Activated B cell treated with CpG ODN at 0.5 μM for 24 hours (primary cell): Measurements from ENCODE around the gene PDGFRB. TPM values are rescaled to one million over a fixed set of nuclear protein-coding genes. Genes with fewer than 3 reads are reported as not detected.

Source experiments
- ATAC-seq: fragments of 200-7000 bp; cut with Tn5 transposase; one replicate; pipeline ENCODE4 v1.10.0; 2021; ENCODE audit warnings: low read depth, mild to moderate bottlenecking, moderate library complexity
- CTCF ChIA-PET: fragments of 350-600 bp; sonication (Branson Sonifier 250); formaldehyde crosslinking; loops from one replicate; lab custom pipeline; 2021; ENCODE audit warnings: antibody characterized with exemption; lab: Charles Lee
- POLR2A ChIA-PET: fragments of 350-600 bp; sonication (Branson Sonifier 250); formaldehyde crosslinking; loops from one replicate; lab custom pipeline; 2021; ENCODE audit warnings: antibody characterized with exemption; lab: Charles Lee
- DNase-seq: peaks from one replicate; pipeline ENCODE4 v3.0.0; 2022
- H3K27ac Mint-ChIP-seq: one replicate; pipeline ENCODE4 v1.8.0; 2020; ENCODE audit warnings: mixed read lengths
- H3K27me3 Mint-ChIP-seq: one replicate; pipeline ENCODE4 v1.8.0; 2021; ENCODE audit warnings: mixed read lengths
- H3K36me3 Mint-ChIP-seq: one replicate; pipeline ENCODE4 v1.8.0; 2021; ENCODE audit warnings: low read depth, mixed read lengths
- H3K4me1 Mint-ChIP-seq: one replicate; pipeline ENCODE4 v1.8.0; 2021; ENCODE audit warnings: mixed read lengths
- H3K4me3 Mint-ChIP-seq: one replicate; pipeline ENCODE4 v1.8.0; 2020; ENCODE audit warnings: mild to moderate bottlenecking, mixed read lengths
- H3K9me3 Mint-ChIP-seq: one replicate; pipeline ENCODE4 v1.8.0; 2020; ENCODE audit warnings: mixed read lengths
- CTCF ChIP-seq: fragments of 200-600 bp; IDR thresholded peaks from one replicate; pipeline ENCODE4 v1.8.0; 2022; ENCODE audit warnings: antibody characterized with exemption, mild to moderate bottlenecking
- intact Hi-C: fragments of 100-400 bp; cut with micrococcal nuclease; formaldehyde crosslinking; loops from one replicate; pipeline ENCODE4 v1.15.1; 2024
- total RNA-seq: library from RNA; stranded (reverse); gene quantifications from 2 replicates; pipeline ENCODE4 v1.2.3, GENCODE V29; 2022

The PDGFRB gene
- total RNA-seq, 1 donor from 2014 or later: 1.8 TPM

- no peak for ATAC-seq
Observed at GRCh38 chr5:150156540-150156939, 895 bp upstream of the PDGFRB start.

GRCh38 chr5:150156027-150156368, 353 bp upstream of the PDGFRB start:
- H3K9me3 Mint-ChIP-seq: no peaks in the 10 kb centered on the region
- intact Hi-C loops: no loop called here
- ATAC-seq (no peak), DNase-seq (no peak)
- POLR2A ChIA-PET: interaction anchor here (0.6 to 0.9 kb wide), 2 partner anchors 243 to 294 kb away, joined by 3 read pairs; no protein-coding TSS in a partner anchor
- H3K36me3 Mint-ChIP-seq: no peaks in the 10 kb centered on the region
- no peak for TF ChIP-seq CTCF
- CTCF ChIA-PET: no interaction called here
- peaks cover 2% of the 10 kb centered on the region for H3K27me3 Mint-ChIP-seq
- H3K4me3 Mint-ChIP-seq: peak overlapping the region; percentile 93
- peaks cover 32% of the 10 kb centered on the region for H3K4me1 Mint-ChIP-seq
- peak overlapping the region; percentile 64 for H3K27ac Mint-ChIP-seq

More at GRCh38 chr5:150156540-150156939, 895 bp upstream of the PDGFRB start:
- POLR2A ChIA-PET: no interaction called here
- no peak for TF ChIP-seq CTCF
- CTCF ChIA-PET: no interaction called here
- intact Hi-C loops: no loop called here
- peaks cover 2% of the 10 kb centered on the region for H3K27me3 Mint-ChIP-seq
- peaks cover 34% of the 10 kb centered on the region for H3K4me1 Mint-ChIP-seq
- no peak overlapping the region for H3K27ac Mint-ChIP-seq
- peak overlapping the region; percentile 93 for H3K4me3 Mint-ChIP-seq
- DNase-seq: no peak
- H3K36me3 Mint-ChIP-seq: no peaks in the 10 kb centered on the region
- no peaks in the 10 kb centered on the region for H3K9me3 Mint-ChIP-seq

- H3K27me3 Mint-ChIP-seq: peaks cover 2% of the 10 kb centered on the region
- H3K27ac Mint-ChIP-seq: peak overlapping the region; percentile 41
- H3K4me1 Mint-ChIP-seq: peaks cover 26% of the 10 kb centered on the region
- H3K4me3 Mint-ChIP-seq: peak overlapping the region; percentile 55
- ChIA-PET POLR2A (no interaction called here), CTCF (no interaction called here)
- H3K9me3 Mint-ChIP-seq: no peaks in the 10 kb centered on the region
- DNase-seq (no peak), ATAC-seq (no peak)
- H3K36me3 Mint-ChIP-seq: no peaks in the 10 kb centered on the region
- intact Hi-C loops: no loop called here
- TF ChIP-seq CTCF: no peak
Observed at GRCh38 chr5:150154618-150155128, 972 bp downstream of the PDGFRB start.

- POLR2A ChIA-PET: interaction anchor here (1.0 kb wide), 1 partner anchor 12 kb away, joined by 3 read pairs; the partner anchor contains the start of gene CDX1
- H3K27ac Mint-ChIP-seq: no peak overlapping the region
- H3K9me3 Mint-ChIP-seq: no peaks in the 10 kb centered on the region
- ATAC-seq (peak; percentile 63), DNase-seq (no peak)
- CTCF ChIA-PET: no interaction called here
- H3K4me1 Mint-ChIP-seq: peaks cover 24% of the 10 kb centered on the region
- intact Hi-C loops: no loop called here
- H3K27me3 Mint-ChIP-seq: peaks cover 2% of the 10 kb centered on the region
- TF ChIP-seq CTCF: no peak
- no peaks in the 10 kb centered on the region for H3K36me3 Mint-ChIP-seq
- H3K4me3 Mint-ChIP-seq: peak overlapping the region; percentile 55
Observed at GRCh38 chr5:150153957-150154617, 1.6 kb downstream of the PDGFRB start.

GRCh38 chr5:150153483-150153882, 2.2 kb downstream of the PDGFRB start:
- TF ChIP-seq CTCF: no peak
- peaks cover 21% of the 10 kb centered on the region for H3K4me1 Mint-ChIP-seq
- no peak overlapping the region for H3K4me3 Mint-ChIP-seq
- no peak overlapping the region for H3K27ac Mint-ChIP-seq
- ATAC-seq: no peak
- peaks cover 2% of the 10 kb centered on the region for H3K27me3 Mint-ChIP-seq
- H3K9me3 Mint-ChIP-seq: no peaks in the 10 kb centered on the region
- no peak for DNase-seq
- ChIA-PET POLR2A (interaction anchor here (1.0 kb wide), 1 partner anchor 13 kb away, joined by 3 read pairs; the partner anchor contains the start of gene CDX1), CTCF (no interaction called here)
- intact Hi-C loops: no loop called here
- H3K36me3 Mint-ChIP-seq: no peaks in the 10 kb centered on the region
